Neural cell (in vitro differentiated cells): ENCODE data around the gene NMT1.
A peak's percentile ranks its signal among the peaks of the same experiment; 100 is the strongest.

ENCODE experiments used
- EP300 ChIP-seq: fragments of 450-650 bp; conservative IDR thresholded peaks from 2 replicates; pipeline ENCODE4 v1.6.1; 2014; ENCODE audit warnings: antibody characterized with exemption, mild to moderate bottlenecking, moderate library complexity; ENCODE audit not compliant: poor library complexity, severe bottlenecking
- EZH2 ChIP-seq: fragments of 200-600, 300-800 bp; shearing (Covaris generic), sonication (generic); IDR thresholded peaks from 2 replicates; pipeline ENCODE4 v1.6.1; 2014; ENCODE audit warnings: antibody characterized with exemption, low read length, borderline replicate concordance, mild to moderate bottlenecking; ENCODE audit not compliant: insufficient read depth, poor library complexity, severe bottlenecking
- POLR2AphosphoS5 ChIP-seq: IDR thresholded peaks from 2 replicates; pipeline ENCODE4 v1.6.1; 2012
- RAD21 ChIP-seq: fragments of 450-650 bp; conservative IDR thresholded peaks from 2 replicates; pipeline ENCODE4 v1.6.1; 2014; ENCODE audit warnings: antibody characterized with exemption, mild to moderate bottlenecking, moderate library complexity
- TAF1 ChIP-seq: IDR thresholded peaks from 2 replicates; pipeline ENCODE4 v1.6.1; 2012; ENCODE audit warnings: low read depth
- TF ChIP-seq, protein P1 (sequence below): fragments of 450-650 bp; IDR thresholded peaks from 2 replicates; pipeline ENCODE4 v1.5.1; 2014; ENCODE audit warnings: antibody characterized with exemption, mild to moderate bottlenecking, moderate library complexity; ENCODE audit not compliant: poor library complexity, severe bottlenecking
- TF ChIP-seq, protein P2 (sequence below): IDR thresholded peaks from 2 replicates; pipeline ENCODE4 v1.6.1; 2012; ENCODE audit warnings: borderline replicate concordance

DNA sequence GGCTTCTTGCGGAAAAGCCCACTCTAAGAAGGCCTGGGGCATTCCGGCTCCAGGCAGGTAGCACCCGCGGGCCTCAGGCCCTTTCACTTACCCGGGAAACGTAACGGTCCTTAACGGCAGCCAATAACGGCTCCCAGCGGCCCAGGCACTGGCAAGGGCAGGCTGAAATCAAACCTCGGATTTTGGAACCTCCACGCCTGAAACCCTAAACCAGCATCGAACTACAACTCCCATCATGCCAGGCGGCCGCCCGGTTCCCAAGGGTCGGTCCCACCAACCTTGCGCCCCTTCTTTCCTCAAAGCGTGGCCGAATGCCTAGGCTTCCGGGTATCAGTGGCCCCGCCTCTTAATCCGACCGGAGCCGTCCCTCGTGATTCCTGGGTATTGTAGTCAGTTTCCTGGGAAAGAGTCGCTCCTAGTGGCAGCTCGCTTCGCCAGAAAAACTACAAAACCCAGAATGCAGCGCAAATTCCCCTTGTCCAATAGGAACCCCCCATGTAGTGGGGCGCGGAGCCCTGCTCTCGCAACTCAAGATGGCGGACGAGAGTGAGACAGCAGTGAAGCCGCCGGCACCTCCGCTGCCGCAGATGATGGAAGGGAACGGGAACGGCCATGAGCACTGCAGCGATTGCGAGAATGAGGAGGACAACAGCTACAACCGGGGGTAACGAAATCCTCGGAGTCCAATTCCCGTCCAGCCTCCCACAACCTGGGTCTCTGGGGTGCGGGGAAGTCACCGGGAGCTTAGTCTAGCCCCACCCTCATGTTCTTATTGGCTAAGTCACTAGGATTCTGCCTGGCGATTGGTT lies at the start of gene NMT1:
- TF ChIP-seq, protein P1, sequence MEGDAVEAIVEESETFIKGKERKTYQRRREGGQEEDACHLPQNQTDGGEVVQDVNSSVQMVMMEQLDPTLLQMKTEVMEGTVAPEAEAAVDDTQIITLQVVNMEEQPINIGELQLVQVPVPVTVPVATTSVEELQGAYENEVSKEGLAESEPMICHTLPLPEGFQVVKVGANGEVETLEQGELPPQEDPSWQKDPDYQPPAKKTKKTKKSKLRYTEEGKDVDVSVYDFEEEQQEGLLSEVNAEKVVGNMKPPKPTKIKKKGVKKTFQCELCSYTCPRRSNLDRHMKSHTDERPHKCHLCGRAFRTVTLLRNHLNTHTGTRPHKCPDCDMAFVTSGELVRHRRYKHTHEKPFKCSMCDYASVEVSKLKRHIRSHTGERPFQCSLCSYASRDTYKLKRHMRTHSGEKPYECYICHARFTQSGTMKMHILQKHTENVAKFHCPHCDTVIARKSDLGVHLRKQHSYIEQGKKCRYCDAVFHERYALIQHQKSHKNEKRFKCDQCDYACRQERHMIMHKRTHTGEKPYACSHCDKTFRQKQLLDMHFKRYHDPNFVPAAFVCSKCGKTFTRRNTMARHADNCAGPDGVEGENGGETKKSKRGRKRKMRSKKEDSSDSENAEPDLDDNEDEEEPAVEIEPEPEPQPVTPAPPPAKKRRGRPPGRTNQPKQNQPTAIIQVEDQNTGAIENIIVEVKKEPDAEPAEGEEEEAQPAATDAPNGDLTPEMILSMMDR: no peak
- TF ChIP-seq POLR2AphosphoS5 (peak; percentile 97), TAF1 (peak; percentile 97), EP300 (peak; percentile 30), RAD21 (no peak), EZH2 (no peak)
- TF ChIP-seq, protein P2, sequence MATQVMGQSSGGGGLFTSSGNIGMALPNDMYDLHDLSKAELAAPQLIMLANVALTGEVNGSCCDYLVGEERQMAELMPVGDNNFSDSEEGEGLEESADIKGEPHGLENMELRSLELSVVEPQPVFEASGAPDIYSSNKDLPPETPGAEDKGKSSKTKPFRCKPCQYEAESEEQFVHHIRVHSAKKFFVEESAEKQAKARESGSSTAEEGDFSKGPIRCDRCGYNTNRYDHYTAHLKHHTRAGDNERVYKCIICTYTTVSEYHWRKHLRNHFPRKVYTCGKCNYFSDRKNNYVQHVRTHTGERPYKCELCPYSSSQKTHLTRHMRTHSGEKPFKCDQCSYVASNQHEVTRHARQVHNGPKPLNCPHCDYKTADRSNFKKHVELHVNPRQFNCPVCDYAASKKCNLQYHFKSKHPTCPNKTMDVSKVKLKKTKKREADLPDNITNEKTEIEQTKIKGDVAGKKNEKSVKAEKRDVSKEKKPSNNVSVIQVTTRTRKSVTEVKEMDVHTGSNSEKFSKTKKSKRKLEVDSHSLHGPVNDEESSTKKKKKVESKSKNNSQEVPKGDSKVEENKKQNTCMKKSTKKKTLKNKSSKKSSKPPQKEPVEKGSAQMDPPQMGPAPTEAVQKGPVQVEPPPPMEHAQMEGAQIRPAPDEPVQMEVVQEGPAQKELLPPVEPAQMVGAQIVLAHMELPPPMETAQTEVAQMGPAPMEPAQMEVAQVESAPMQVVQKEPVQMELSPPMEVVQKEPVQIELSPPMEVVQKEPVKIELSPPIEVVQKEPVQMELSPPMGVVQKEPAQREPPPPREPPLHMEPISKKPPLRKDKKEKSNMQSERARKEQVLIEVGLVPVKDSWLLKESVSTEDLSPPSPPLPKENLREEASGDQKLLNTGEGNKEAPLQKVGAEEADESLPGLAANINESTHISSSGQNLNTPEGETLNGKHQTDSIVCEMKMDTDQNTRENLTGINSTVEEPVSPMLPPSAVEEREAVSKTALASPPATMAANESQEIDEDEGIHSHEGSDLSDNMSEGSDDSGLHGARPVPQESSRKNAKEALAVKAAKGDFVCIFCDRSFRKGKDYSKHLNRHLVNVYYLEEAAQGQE: peak; percentile 93
